ENCODE measurements around the gene STOX2. TPM values are rescaled to one million over a fixed set of nuclear protein-coding genes. Genes with fewer than 3 reads are reported as not detected.

The STOX2 gene
- total RNA-seq, 4 donors from 2014 or later: 4.2 to 14.9 (median 10.9) TPM

DNA sequence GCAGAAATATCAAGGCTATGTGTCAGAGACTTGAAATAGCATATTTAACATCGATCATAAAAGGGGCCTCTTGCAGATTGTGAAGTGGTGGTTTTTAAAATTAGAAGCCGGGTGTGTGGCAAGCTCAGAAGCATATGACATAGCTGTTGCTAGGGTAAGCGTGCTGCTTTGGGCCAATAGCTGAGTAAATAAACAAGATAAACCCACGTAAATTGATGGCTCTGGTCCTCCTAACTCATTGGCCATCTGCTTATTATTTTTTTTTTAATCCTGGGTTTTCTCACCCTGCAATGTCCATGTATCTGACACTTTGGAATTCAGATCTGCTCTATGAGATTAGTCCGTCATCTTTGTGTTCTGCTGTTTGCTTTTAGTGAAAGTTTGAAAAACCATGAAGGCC is 32.6 kb upstream of the STOX2 start:
- no peak for TF ChIP-seq CTCF (IDR thresholded peaks at IDR 0.05)
- no peak for TF ChIP-seq POLR2A (IDR thresholded peaks at IDR 0.05)
- WGBS, 2 donors: 47 to 50% methylated on average over 5 of the region's 5 CpGs
- no peak for DNase-seq (ENCODE audit: low spot score in 2 of 2)
- intact Hi-C loops (cut with DNase I; ENCODE audit: low total_unique reads): no loop called here
- H3K4me3 ChIP-seq (ENCODE audit: low read depth, poor library complexity, severe bottlenecking): no peak overlapping the region

- intact Hi-C loops (cut with DNase I; ENCODE audit: low total_unique reads): no loop called here
- TF ChIP-seq POLR2A (IDR thresholded peaks at IDR 0.05) (no peak), CTCF (IDR thresholded peaks at IDR 0.05) (no peak)
- no peak overlapping the region for H3K4me3 ChIP-seq (ENCODE audit: low read depth, poor library complexity, severe bottlenecking)
- 72 to 76% methylated on average over 7 of the region's 7 CpGs for WGBS, 2 donors
- DNase-seq (ENCODE audit: low spot score in 2 of 2): no peak
These were observed 31.5 kb upstream of the STOX2 start for GRCh38 chr4:183873409-183874185.

DNA sequence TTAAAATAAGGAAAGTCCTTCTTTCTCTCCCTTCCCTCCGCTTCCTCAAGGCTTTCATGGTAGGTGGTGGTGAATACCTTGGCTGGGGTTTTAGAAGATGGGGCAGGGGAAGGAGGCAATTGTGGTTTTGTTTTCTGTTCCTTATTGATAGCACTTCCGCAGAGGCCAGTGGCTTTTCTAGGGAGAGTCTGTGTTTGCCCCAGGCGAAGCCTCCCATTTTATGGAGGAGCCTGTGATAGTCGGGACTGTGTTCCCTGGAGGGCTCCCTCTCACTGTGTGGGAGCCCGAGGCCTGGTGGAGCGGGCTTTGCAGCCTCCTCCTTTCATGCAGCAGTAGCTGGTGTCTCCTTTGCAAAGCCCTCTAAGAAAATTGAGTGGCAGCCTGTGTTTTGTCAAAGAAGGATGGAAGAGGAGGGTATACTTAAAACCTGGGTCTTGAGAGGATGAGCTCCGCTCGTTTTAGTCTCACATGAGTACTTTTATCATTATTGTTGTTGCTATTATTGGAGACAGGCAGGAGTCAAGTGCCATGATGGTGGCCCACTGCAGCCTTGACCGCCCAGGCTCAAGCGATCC is 29.8 kb upstream of the STOX2 start:
- TF ChIP-seq CTCF (IDR thresholded peaks at IDR 0.05) (no peak), POLR2A (IDR thresholded peaks at IDR 0.05) (no peak)
- DNase-seq (ENCODE audit: low spot score in 2 of 2): peak in 1 of 2 donors; percentile 78
- no peak overlapping the region for H3K4me3 ChIP-seq (ENCODE audit: low read depth, poor library complexity, severe bottlenecking)
- intact Hi-C loops (cut with DNase I; ENCODE audit: low total_unique reads): no loop called here
- 81 to 88% methylated on average over 10 of the region's 10 CpGs for WGBS, 2 donors

GRCh38 chr4:183876268-183876934 is 28.7 kb upstream of the STOX2 start:
- intact Hi-C loops (cut with DNase I; ENCODE audit: low total_unique reads): no loop called here
- 25 to 28% methylated on average over 18 of the region's 18 CpGs for WGBS, 2 donors
- no peak overlapping the region for H3K4me3 ChIP-seq (ENCODE audit: low read depth, poor library complexity, severe bottlenecking)
- TF ChIP-seq POLR2A (IDR thresholded peaks at IDR 0.05) (no peak), CTCF (IDR thresholded peaks at IDR 0.05) (no peak)
- peak in 1 of 2 donors; percentile 90 for DNase-seq (ENCODE audit: low spot score in 2 of 2)

DNA sequence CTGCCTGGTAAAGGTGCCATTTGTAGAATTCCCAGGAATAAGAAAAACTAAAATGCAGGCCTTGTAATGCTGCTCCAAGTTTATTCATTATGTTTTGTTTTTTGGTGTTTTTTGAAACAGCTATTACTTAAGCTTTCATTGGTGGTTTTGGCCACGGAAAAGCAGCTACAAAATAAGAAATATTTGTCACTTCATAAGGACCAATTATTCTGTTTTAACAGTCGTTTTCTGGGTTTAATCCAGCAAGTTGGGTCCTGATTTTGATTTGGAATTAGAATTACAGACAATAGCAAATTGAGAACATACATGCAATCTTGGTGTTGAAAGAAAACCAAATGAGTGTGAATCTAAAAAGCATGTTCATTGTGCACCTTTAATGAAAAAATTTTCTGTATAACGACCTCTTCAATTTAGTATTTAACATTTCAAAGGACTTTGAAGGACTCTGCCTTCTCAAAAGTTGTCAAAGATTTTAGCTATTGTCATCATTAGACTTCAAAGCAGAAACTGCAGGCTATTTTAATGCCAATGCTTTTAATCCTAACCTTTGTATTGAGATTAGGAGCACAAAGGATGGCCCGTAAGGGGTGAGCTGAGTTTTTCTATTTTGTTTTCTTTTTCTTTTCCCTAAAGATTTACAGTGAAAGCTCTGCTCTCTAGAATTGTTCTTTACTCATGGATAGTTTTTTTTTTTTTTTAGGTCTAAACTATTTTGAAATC is 26.7 kb upstream of the STOX2 start:
- no peak for DNase-seq (ENCODE audit: low spot score in 2 of 2)
- no peak overlapping the region for H3K4me3 ChIP-seq (ENCODE audit: low read depth, poor library complexity, severe bottlenecking)
- intact Hi-C loops (cut with DNase I; ENCODE audit: low total_unique reads): no loop called here
- 73 to 80% methylated on average over 4 of the region's 4 CpGs for WGBS, 2 donors
- TF ChIP-seq CTCF (IDR thresholded peaks at IDR 0.05): no peak
- TF ChIP-seq POLR2A (IDR thresholded peaks at IDR 0.05): no peak
